Measurements from ENCODE around the gene CDIP1.

Gene CDIP1

DNA sequence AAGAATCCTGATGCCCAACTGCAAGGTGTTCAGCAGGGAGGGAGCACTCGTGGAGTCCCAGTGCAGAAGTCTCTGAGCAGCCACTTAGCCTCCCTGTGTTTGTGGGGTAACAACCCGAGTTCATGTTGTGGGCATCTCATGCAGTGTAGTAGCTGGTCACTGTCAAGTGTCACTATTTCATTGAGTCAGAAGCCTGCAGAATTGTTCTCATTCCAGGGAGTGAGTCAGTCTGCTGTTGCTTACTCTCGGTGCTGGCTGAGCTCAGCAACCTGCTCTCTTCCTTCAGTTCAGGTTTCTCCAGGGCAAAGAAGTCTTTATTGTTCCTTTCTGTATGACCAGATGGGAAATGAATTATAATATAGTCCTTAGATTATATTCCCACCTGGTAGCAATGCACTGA is 38.3 kb downstream of the CDIP1 start:
- Histone ChIP-seq H3K27ac (peak overlapping the region; percentile 30), H3K4me3 (ENCODE audit: low read depth, low read length) (no peak overlapping the region), H3K36me3 (replicated peaks) (peaks cover 2% of the 10 kb centered on the region), H3K27me3 (replicated peaks) (no peaks in the 10 kb centered on the region)
- in situ Hi-C loops (cut with HindIII; ENCODE audit: low pct_ligation_motif_present, low sequenced_read_pairs) = no loop called here
- peak; percentile 79 for DNase-seq
- TF ChIP-seq, protein P1, sequence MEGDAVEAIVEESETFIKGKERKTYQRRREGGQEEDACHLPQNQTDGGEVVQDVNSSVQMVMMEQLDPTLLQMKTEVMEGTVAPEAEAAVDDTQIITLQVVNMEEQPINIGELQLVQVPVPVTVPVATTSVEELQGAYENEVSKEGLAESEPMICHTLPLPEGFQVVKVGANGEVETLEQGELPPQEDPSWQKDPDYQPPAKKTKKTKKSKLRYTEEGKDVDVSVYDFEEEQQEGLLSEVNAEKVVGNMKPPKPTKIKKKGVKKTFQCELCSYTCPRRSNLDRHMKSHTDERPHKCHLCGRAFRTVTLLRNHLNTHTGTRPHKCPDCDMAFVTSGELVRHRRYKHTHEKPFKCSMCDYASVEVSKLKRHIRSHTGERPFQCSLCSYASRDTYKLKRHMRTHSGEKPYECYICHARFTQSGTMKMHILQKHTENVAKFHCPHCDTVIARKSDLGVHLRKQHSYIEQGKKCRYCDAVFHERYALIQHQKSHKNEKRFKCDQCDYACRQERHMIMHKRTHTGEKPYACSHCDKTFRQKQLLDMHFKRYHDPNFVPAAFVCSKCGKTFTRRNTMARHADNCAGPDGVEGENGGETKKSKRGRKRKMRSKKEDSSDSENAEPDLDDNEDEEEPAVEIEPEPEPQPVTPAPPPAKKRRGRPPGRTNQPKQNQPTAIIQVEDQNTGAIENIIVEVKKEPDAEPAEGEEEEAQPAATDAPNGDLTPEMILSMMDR (IDR thresholded peaks at IDR 0.05; ENCODE audit: low read depth, low read length, missing control alignments) = no peak

DNA sequence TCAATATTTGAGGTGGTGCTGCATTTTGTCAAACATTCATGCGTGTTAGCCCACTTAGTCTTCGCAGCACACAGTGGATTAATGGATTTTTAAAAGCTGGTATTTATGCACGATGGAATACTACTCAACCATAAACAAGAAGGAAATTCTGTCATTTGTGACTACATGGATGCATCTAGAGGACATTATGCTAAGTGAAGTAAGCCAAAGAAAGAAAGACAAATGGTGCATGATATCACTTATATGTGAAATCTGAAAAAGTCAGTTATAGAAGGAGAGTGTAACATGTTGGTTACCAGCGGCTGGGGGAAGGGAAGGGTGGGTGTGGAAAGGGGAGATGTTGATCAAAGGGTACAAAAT is 39.4 kb downstream of the CDIP1 start:
- Histone ChIP-seq H3K27me3 (replicated peaks) (no peaks in the 10 kb centered on the region), H3K4me3 (ENCODE audit: low read depth, low read length) (no peak overlapping the region), H3K36me3 (replicated peaks) (peaks cover 2% of the 10 kb centered on the region), H3K27ac (no peak overlapping the region)
- no peak for DNase-seq
- in situ Hi-C loops (cut with HindIII; ENCODE audit: low pct_ligation_motif_present, low sequenced_read_pairs) = no loop called here
- TF ChIP-seq, protein P1 (IDR thresholded peaks at IDR 0.05; ENCODE audit: low read depth, low read length, missing control alignments) = no peak

DNA sequence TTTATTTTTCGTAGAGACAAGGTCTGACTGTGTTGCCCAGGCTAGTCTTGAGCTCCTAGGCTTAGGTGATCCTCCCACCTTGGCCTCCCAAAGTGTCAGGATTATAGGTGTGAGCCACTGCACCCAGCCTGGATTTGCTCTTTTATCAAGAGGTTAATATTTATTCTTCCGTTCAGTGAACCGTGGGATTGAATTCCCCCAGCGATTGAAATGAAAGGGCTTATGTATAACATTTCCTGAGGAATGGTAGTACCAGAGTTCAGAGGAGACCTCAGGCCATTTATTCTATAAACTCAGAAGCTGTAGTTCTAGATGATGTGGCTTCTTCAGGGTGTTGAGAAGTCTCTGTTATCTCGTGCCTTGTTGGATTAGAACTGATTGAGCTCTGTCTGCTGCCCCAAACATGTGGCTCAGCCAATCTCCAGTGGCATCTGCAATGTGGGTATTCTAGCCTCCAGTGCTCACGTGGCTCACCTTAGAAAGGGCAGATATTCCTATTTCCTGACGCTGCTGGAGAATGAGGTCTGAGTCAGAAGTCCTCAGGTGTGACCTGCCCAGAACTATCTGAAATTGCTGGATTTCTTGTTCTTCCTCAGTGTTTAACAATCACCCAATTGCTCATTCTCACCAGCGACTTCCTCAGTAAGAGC is 39.9 kb downstream of the CDIP1 start:
- Histone ChIP-seq H3K27ac (no peak overlapping the region), H3K27me3 (replicated peaks) (no peaks in the 10 kb centered on the region), H3K36me3 (replicated peaks) (peaks cover 2% of the 10 kb centered on the region), H3K4me3 (ENCODE audit: low read depth, low read length) (no peak overlapping the region)
- TF ChIP-seq, protein P1 (IDR thresholded peaks at IDR 0.05; ENCODE audit: low read depth, low read length, missing control alignments) = no peak
- in situ Hi-C loops (cut with HindIII; ENCODE audit: low pct_ligation_motif_present, low sequenced_read_pairs) = no loop called here
- no peak for DNase-seq

DNA sequence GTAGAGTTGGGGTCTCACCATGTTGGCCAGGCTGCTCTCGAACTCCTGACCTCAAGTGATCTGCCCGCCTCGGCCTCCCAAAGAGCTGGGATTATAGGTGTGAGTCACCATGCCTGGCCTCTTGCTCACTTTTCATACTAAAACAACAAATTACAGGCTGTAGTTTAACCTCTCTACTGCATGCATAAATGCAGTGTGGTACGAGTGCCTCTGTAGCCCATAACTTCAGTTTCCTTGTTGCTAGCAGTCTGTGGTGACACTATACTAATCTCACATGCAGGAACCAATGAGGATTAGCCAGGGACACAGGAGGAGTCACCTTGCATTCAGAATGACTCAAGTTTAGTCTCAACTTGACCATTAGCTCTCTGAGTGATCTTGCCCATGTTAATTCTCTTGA is 42.3 kb downstream of the CDIP1 start:
- TF ChIP-seq, protein P1 (IDR thresholded peaks at IDR 0.05; ENCODE audit: low read depth, low read length, missing control alignments) = no peak
- peak; percentile 52 for DNase-seq
- H3K27me3 ChIP-seq (replicated peaks) = no peaks in the 10 kb centered on the region
- H3K4me3 ChIP-seq (ENCODE audit: low read depth, low read length) = no peak overlapping the region
- peaks cover 2% of the 10 kb centered on the region for H3K36me3 ChIP-seq (replicated peaks)
- H3K27ac ChIP-seq = peak overlapping the region; percentile 58
- in situ Hi-C loops (cut with HindIII; ENCODE audit: low pct_ligation_motif_present, low sequenced_read_pairs) = no loop called here

DNA sequence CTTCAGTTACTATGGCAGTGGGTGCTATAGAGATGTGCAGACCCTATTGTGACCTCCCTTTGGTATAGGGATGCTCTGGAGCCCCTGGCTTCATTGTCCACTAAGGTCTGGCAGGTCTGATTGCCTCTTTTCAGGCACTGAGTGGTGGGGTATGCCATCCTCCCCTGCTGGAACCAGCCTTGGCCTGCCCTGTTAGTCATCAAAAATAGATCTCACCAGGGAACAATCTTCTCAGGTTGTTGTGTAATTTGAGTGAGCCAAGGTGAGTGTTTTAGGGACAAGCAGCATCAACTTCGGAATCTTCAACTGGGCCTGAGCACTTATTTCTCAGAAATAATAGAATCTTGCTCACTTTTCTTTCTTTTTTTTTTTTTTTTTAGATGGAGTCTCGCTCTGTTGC is 42.8 kb downstream of the CDIP1 start:
- H3K4me3 ChIP-seq (ENCODE audit: low read depth, low read length) = no peak overlapping the region

More for the DNA sequence above, 42.8 kb downstream of the CDIP1 start:
- in situ Hi-C loops (cut with HindIII; ENCODE audit: low pct_ligation_motif_present, low sequenced_read_pairs) = no loop called here
- Histone ChIP-seq H3K36me3 (replicated peaks) (peaks cover 2% of the 10 kb centered on the region), H3K27ac (peak overlapping the region; percentile 58), H3K27me3 (replicated peaks) (no peaks in the 10 kb centered on the region)
- TF ChIP-seq, protein P1 (IDR thresholded peaks at IDR 0.05; ENCODE audit: low read depth, low read length, missing control alignments) = no peak
- no peak for DNase-seq
